Cardiac fibroblast (primary cell): ENCODE measurements around the gene PPP2R3B.

Experiments
- DNase-seq, 2 donors: peaks; one replicate each; pipeline versions ENCODE4 v3.0.0 to v3.0.0-alpha.2; 2010; ENCODE audit warnings: low read depth in 2 of 2
- H3K4me3 ChIP-seq, 2 donors: replicated peaks in 1 of 2; 1 replicate in 1 of 2; 2 replicates in 1 of 2; pipeline ENCODE4 v1.5.1; 2011; ENCODE audit warnings: low read depth in 2 of 2, low read length in 2 of 2, mild to moderate bottlenecking in 2 of 2, moderate library complexity in 1 of 2
- CTCF ChIP-seq: IDR thresholded peaks from one replicate; pipeline ENCODE4 v1.5.1; 2011; ENCODE audit warnings: low read depth, mild to moderate bottlenecking, low read length, inconsistent platforms

PPP2R3B gene

GRCh38 chrX:290476-291166 is 96.1 kb downstream of the PPP2R3B start:
- no peak overlapping the region for H3K4me3 ChIP-seq
- TF ChIP-seq CTCF, result no peak
- no peak for DNase-seq

- no peak for TF ChIP-seq CTCF
- DNase-seq, result no peak
- no peak overlapping the region for H3K4me3 ChIP-seq
Observed at GRCh38 chrX:288561-288991, 98.1 kb downstream of the PPP2R3B start.

DNA sequence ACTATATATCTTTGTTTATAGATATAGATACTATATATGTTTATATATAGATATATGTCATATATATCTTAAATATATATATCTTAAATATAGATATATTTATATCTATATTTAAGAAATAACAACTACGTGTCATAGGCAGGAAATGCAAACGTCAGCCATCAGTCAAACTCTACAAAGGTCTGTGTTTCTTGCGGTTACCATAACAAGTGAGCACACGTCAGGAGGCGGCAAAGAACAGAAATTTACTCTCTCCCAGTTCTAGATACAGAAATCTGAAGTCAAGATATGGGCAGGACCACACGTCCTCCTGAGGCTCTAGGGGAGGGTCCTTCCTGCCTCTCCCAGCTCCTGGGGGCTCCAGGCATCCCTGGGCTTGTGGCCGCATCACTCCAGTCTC is 99.0 kb downstream of the PPP2R3B start:
- no peak for TF ChIP-seq CTCF
- DNase-seq, result no peak

DNA sequence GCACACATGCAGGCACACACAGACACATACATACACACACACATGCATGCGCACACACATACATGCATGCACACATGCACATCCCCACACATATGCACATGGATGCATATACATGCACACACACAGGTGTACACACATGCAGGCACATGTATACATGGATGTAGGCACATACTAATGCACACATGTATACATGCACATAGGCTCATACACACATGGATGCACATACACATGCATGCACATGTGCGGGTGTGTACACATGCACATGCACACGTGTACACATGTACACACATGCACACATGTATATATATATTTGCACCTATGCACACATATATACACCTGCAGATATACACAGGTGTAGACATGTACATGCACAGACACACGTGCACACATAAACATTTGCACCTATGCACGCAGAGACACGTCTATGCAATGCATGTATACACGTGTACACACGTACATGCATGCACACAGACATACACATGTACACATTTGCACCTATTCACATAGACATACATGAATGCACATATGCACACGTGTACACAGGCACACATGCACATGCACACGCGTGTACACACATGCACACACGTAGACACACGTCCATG is 101.5 kb downstream of the PPP2R3B start:
- no peak overlapping the region for H3K4me3 ChIP-seq
- TF ChIP-seq CTCF, result no peak
- DNase-seq, result no peak

More for the DNA sequence above, 99.0 kb downstream of the PPP2R3B start:
- no peak overlapping the region for H3K4me3 ChIP-seq
